Neural progenitor cell (in vitro differentiated cells): Measurements from ENCODE around the gene STK38. TPM values are rescaled to one million over a fixed set of nuclear protein-coding genes. Genes with fewer than 3 reads are reported as not detected.
"Not testable (repeated sequence)": the region's sequence is repeated elsewhere in the genome, so short reads cannot be mapped to it uniquely, and the experiment has no call there.

Experiments
- DNase-seq: peaks from one replicate; pipeline ENCODE4 v3.0.0-alpha.2; 2016; ENCODE audit warnings: low spot score
- H2AFZ ChIP-seq: fragments of 200-600 bp; sonication (generic); replicated peaks from 2 replicates; pipeline ENCODE4 v1.6.1; 2016; ENCODE audit warnings: antibody characterized with exemption
- H3F3A ChIP-seq: fragments of 200-600 bp; sonication (generic); 2 replicates; pipeline ENCODE4 v1.6.1; 2016; ENCODE audit warnings: antibody characterized with exemption, low read depth
- H3K27ac ChIP-seq: fragments of 200-600 bp; sonication (generic); 2 replicates; pipeline ENCODE4 v1.5.1; 2016; ENCODE audit warnings: mild to moderate bottlenecking
- H3K27me3 ChIP-seq: fragments of 200-600 bp; sonication (generic); 2 replicates; pipeline ENCODE4 v1.6.1; 2016; ENCODE audit warnings: mild to moderate bottlenecking, moderate library complexity
- H3K36me3 ChIP-seq: fragments of 200-600 bp; sonication (generic); 2 replicates; pipeline ENCODE4 v1.5.1; 2016
- H3K4me1 ChIP-seq: fragments of 200-600 bp; sonication (generic); 2 replicates; pipeline ENCODE4 v1.6.1; 2016; ENCODE audit warnings: mixed run types
- H3K4me2 ChIP-seq: fragments of 200-600 bp; sonication (generic); 2 replicates; pipeline ENCODE4 v1.6.1; 2016
- H3K4me3 ChIP-seq: fragments of 200-600 bp; sonication (generic); 2 replicates; pipeline ENCODE4 v1.5.1; 2016
- H3K79me2 ChIP-seq: fragments of 200-600 bp; sonication (generic); 2 replicates; pipeline ENCODE4 v1.6.1; 2016; ENCODE audit warnings: low read depth
- H3K9ac ChIP-seq: fragments of 200-600 bp; sonication (generic); 2 replicates; pipeline ENCODE4 v1.6.1; 2016
- H3K9me3 ChIP-seq: fragments of 200-600 bp; sonication (generic); 2 replicates; pipeline ENCODE4 v1.5.1; 2016; ENCODE audit warnings: low read depth
- H4K20me1 ChIP-seq: fragments of 200-600 bp; sonication (generic); 2 replicates; pipeline ENCODE4 v1.6.1; 2016; ENCODE audit warnings: low read depth
- H3K27ac Mint-ChIP-seq: 3 replicates; pipeline ENCODE4 v1.8.0; 2021; ENCODE audit warnings: mixed read lengths
- H3K27me3 Mint-ChIP-seq: 2 replicates; pipeline ENCODE4 v1.8.0; 2022; ENCODE audit warnings: low read depth, mild to moderate bottlenecking, inconsistent platforms, moderate library complexity, mixed read lengths; ENCODE audit not compliant: insufficient read depth
- H3K36me3 Mint-ChIP-seq: 3 replicates; pipeline ENCODE4 v1.8.0; 2021; ENCODE audit warnings: mixed read lengths
- H3K4me1 Mint-ChIP-seq: 3 replicates; pipeline ENCODE4 v1.8.0; 2021; ENCODE audit warnings: mixed read lengths
- H3K4me3 Mint-ChIP-seq: 3 replicates; pipeline ENCODE4 v1.8.0; 2021; ENCODE audit warnings: mild to moderate bottlenecking, moderate library complexity, mixed read lengths
- H3K9me3 Mint-ChIP-seq: 3 replicates; pipeline ENCODE4 v1.8.0; 2020; ENCODE audit warnings: mixed read lengths
- CTCF ChIP-seq: fragments of 200-600 bp; sonication (generic); IDR thresholded peaks from 2 replicates; pipeline ENCODE4 v1.5.1; 2017; ENCODE audit warnings: antibody characterized with exemption, mild to moderate bottlenecking
- EZH2 ChIP-seq: fragments of 200-600 bp; sonication (generic); IDR thresholded peaks from 2 replicates; pipeline ENCODE4 v1.6.1; 2017; ENCODE audit warnings: antibody characterized with exemption, mild to moderate bottlenecking, moderate library complexity
- EZH2phosphoT487 ChIP-seq: fragments of 200-600 bp; sonication (generic); IDR thresholded peaks from 2 replicates; pipeline ENCODE4 v1.6.1; 2017; ENCODE audit warnings: antibody characterized with exemption
- total RNA-seq: library from RNA; depleted of rRNA; stranded (reverse); fragments of >200 nt; gene quantifications from 2 replicates; pipeline ENCODE4 v1.2.3, GENCODE V29; 2015; ENCODE audit warnings: low replicate concordance

The STK38 gene
- total RNA-seq, 1 donor from 2014 or later = 31.9 TPM

DNA sequence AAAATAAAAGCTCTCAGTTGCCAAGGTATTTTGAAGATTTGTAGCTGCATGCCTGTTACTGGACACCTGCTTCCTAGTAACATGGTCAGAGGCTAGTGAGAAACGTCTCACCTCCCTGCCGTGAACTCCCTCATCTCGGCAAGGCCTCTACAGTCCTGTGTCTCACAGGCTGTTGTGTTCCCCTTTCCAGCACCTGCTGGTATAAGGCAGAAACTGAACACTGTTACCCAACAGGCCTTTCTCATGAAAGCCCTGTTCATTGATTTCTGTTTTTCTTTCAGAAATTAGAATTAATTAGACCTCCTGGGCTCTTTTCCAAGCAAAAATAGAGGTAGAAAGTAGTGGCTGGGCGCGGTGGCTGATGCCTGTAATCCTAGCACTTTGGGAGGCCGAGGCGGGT lies 29.3 kb upstream of the STK38 start:
- Mint-ChIP-seq H3K27ac (peak overlapping the region; percentile 46), H3K4me3 (peak overlapping the region; percentile 53), H3K27me3 (peaks cover 15% of the 10 kb centered on the region), H3K4me1 (peaks cover 28% of the 10 kb centered on the region), H3K9me3 (peaks cover 4% of the 10 kb centered on the region), H3K36me3 (no peaks in the 10 kb centered on the region)
- peaks cover 8% of the 10 kb centered on the region for H3K4me1 ChIP-seq
- H3K9ac ChIP-seq = no peak overlapping the region
- no peaks in the 10 kb centered on the region for H3K9me3 ChIP-seq
- H3K4me3 ChIP-seq = no peak overlapping the region
- no peaks in the 10 kb centered on the region for H4K20me1 ChIP-seq
- H2AFZ ChIP-seq = no peak overlapping the region
- no peak overlapping the region for H3K27ac ChIP-seq
- DNase-seq = no peak
- peaks cover 21% of the 10 kb centered on the region for H3F3A ChIP-seq
- no peaks in the 10 kb centered on the region for H3K27me3 ChIP-seq
- H3K36me3 ChIP-seq = no peaks in the 10 kb centered on the region
- TF ChIP-seq EZH2 (no peak), EZH2phosphoT487 (no peak), CTCF (no peak)
- H3K79me2 ChIP-seq = no peaks in the 10 kb centered on the region
- H3K4me2 ChIP-seq = no peak overlapping the region

DNA sequence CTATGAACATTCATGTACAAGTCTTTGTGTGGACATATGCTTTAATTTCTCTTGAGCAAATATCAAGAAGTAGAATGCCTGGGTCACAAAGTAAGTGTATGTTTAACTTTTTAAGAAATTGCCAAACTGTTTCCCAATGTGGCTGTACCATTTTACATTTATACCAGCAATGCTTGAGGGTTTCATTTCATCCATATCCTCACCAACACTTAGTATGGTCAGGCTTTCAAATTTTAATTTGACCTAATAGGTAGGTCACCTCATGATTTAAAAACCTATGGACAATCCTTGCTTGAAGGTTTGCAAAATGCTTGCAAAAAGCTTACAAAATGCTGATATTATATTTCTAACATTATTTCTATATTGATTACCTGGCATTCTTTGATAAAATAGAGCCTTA lies 27.4 kb upstream of the STK38 start:
- H3K9me3 ChIP-seq = no peaks in the 10 kb centered on the region
- H3K4me3 Mint-ChIP-seq = no peak overlapping the region

GRCh38 chr6:36572353-36573311 lies 25.4 kb upstream of the STK38 start:
- H3F3A ChIP-seq, DNase-seq, H3K27ac ChIP-seq, H3K27me3 ChIP-seq, H3K4me3 ChIP-seq, H3K4me1 ChIP-seq, H3K36me3 ChIP-seq, H3K9me3 Mint-ChIP-seq, H3K9me3 ChIP-seq, H3K27ac Mint-ChIP-seq, H3K36me3 Mint-ChIP-seq, H2AFZ ChIP-seq, H3K4me2 ChIP-seq, H3K27me3 Mint-ChIP-seq, H4K20me1 ChIP-seq, H3K4me1 Mint-ChIP-seq, H3K79me2 ChIP-seq, H3K9ac ChIP-seq, H3K4me3 Mint-ChIP-seq: not testable (repeated sequence)

More for the DNA sequence above, 27.4 kb upstream of the STK38 start:
- H3K27me3 Mint-ChIP-seq = peaks cover 10% of the 10 kb centered on the region
- H3K4me2 ChIP-seq = no peak overlapping the region
- no peak for DNase-seq
- H3K27ac ChIP-seq = no peak overlapping the region
- H2AFZ ChIP-seq = no peak overlapping the region
- peaks cover 20% of the 10 kb centered on the region for H3K4me1 Mint-ChIP-seq
- H3K79me2 ChIP-seq = no peaks in the 10 kb centered on the region
- peaks cover 8% of the 10 kb centered on the region for H3K4me1 ChIP-seq
- H3K27me3 ChIP-seq = no peaks in the 10 kb centered on the region
- H4K20me1 ChIP-seq = no peaks in the 10 kb centered on the region
- TF ChIP-seq EZH2 (no peak), EZH2phosphoT487 (no peak), CTCF (no peak)
- no peak overlapping the region for H3K4me3 ChIP-seq
- no peaks in the 10 kb centered on the region for H3K36me3 Mint-ChIP-seq
- H3F3A ChIP-seq = peaks cover 6% of the 10 kb centered on the region
- no peak overlapping the region for H3K27ac Mint-ChIP-seq
- no peaks in the 10 kb centered on the region for H3K36me3 ChIP-seq
- no peak overlapping the region for H3K9ac ChIP-seq
- peaks cover 4% of the 10 kb centered on the region for H3K9me3 Mint-ChIP-seq
